K562 (cell line): ENCODE data around the gene MTG1. TPM values are rescaled to one million over a fixed set of nuclear protein-coding genes. Genes with fewer than 3 reads are reported as not detected.

Experiments
- ATF1 ChIP-seq, 2 experiments: fragments of 450-650 bp in 1 of 2; IDR thresholded peaks; 2 replicates each; pipeline ENCODE4 v1.6.1; 2016; ENCODE audit warnings: missing compliant biosample characterization in 1 of 2, missing genetic modification characterization in 1 of 2
- CREB1 ChIP-seq, 2 experiments: sonication (generic) in 1 of 2; formaldehyde crosslinking in 1 of 2; IDR thresholded peaks; 2 replicates each; pipeline versions ENCODE4 v1.6.1 to v1.8.0; 2012 to 2022; ENCODE audit warnings: inconsistent platforms in 1 of 2, mild to moderate bottlenecking in 1 of 2, missing genetic modification reagents in 1 of 2, moderate library complexity in 1 of 2
- ELF1 ChIP-seq: fragments of 200-800 bp; sonication (Bioruptor generic); IDR thresholded peaks from 2 replicates; pipeline ENCODE4 v1.6.1; 2016; ENCODE audit warnings: missing genetic modification characterization, missing compliant biosample characterization
- HDAC8 ChIP-seq: fragments of 450-650 bp; IDR thresholded peaks from 2 replicates; pipeline ENCODE4 v1.6.1; 2016; ENCODE audit warnings: mild to moderate bottlenecking, missing genetic modification characterization, moderate library complexity, missing compliant biosample characterization
- JUN ChIP-seq, 2 experiments: sonication (generic) in 1 of 2; formaldehyde crosslinking in 1 of 2; IDR thresholded peaks; 2 replicates each; pipeline versions ENCODE4 v1.6.1 to v1.8.0; 2012 to 2022; ENCODE audit warnings: borderline replicate concordance in 2 of 2, mild to moderate bottlenecking in 2 of 2, improper control_type of control experiment in 1 of 2, low read depth in 1 of 2, low read length in 1 of 2, missing genetic modification reagents in 1 of 2
- NCOA1 ChIP-seq: fragments of 450-650 bp; IDR thresholded peaks from 2 replicates; pipeline ENCODE4 v1.6.1; 2016; ENCODE audit warnings: low read depth
- NCOR1 ChIP-seq: fragments of 450-650 bp; IDR thresholded peaks from 2 replicates; pipeline ENCODE4 v1.6.1; 2016; ENCODE audit warnings: mild to moderate bottlenecking, moderate library complexity
- NFATC3 ChIP-seq: fragments of 450-650 bp; IDR thresholded peaks from 2 replicates; pipeline ENCODE4 v1.6.1; 2017; ENCODE audit warnings: mild to moderate bottlenecking
- PHF20 ChIP-seq: fragments of 450-650 bp; IDR thresholded peaks from 2 replicates; pipeline ENCODE4 v1.6.1; 2018; ENCODE audit not compliant: partially characterized antibody
- POLR2AphosphoS5 ChIP-seq: IDR thresholded peaks from 2 replicates; pipeline ENCODE4 v1.6.1; 2011; ENCODE audit warnings: mild to moderate bottlenecking, low read depth, low read length, moderate library complexity; ENCODE audit not compliant: control insufficient read depth, insufficient read depth
- SMARCA4 ChIP-seq: fragments of 450-650 bp; IDR thresholded peaks from 2 replicates; pipeline ENCODE4 v1.6.1; 2016
- XRCC4 ChIP-seq: IDR thresholded peaks from one replicate; pipeline ENCODE4 v1.6.1; 2011; ENCODE audit not compliant: insufficient read depth, insufficient read length; ENCODE audit errors: extremely low read depth
- ZMIZ1 ChIP-seq, 2 experiments: fragments of 150-350 bp in 1 of 2; IDR thresholded peaks; 2 replicates each; pipeline ENCODE4 v1.6.1; 2012 to 2016; ENCODE audit warnings: low read depth in 2 of 2, low read length in 2 of 2, mild to moderate bottlenecking in 1 of 2, moderate library complexity in 1 of 2
- ZNF174 ChIP-seq: fragments of 250-450 bp; sonication (Bioruptor Pico); IDR thresholded peaks from 2 replicates; pipeline ENCODE4 v1.4.0; 2020; ENCODE audit warnings: mild to moderate bottlenecking
- ZNF197 ChIP-seq: fragments of 200-800 bp; sonication (Bioruptor generic); IDR thresholded peaks from 2 replicates; pipeline ENCODE4 v1.6.1; 2016; ENCODE audit warnings: low read depth, missing genetic modification characterization, missing compliant biosample characterization
- polyA plus RNA-seq, 8 experiments: library from polyadenylated mRNA; depleted of rRNA in 4 of 8; stranded (reverse) in 5 of 8; unstranded in 3 of 8; fragments of >200 nt; fragmentation: Nextera tagmentation in 2 of 8; fragmentation: Illumina TruSeq in 1 of 8; extraction: Ambion mirVana in 2 of 8; extraction: Trizol in 1 of 8; gene quantifications; 2 replicates each; pipeline versions ENCODE4 v1.2.1 to v1.2.3, GENCODE V29; 2011 to 2014; ENCODE audit warnings: inconsistent platforms in 1 of 8, missing spikeins in 1 of 8
- total RNA-seq, 7 experiments: library from RNA; depleted of rRNA in 6 of 7; stranded (reverse); fragments of >200 nt in 6 of 7; fragmentation: Illumina TruSeq in 2 of 7; extraction: Trizol in 2 of 7; gene quantifications; 2 replicates each; pipeline versions ENCODE4 v1.2.1 to v1.2.3, GENCODE V29; 2011 to 2021; ENCODE audit warnings: low replicate concordance in 1 of 7
- TF ChIP-seq, protein P1 (sequence below): fragments of 450-650 bp; formaldehyde crosslinking; IDR thresholded peaks from 2 replicates; pipeline ENCODE4 v1.4.0; 2022; ENCODE audit warnings: missing genetic modification characterization
- TF ChIP-seq, protein P2 (sequence below): sonication (generic); formaldehyde crosslinking; IDR thresholded peaks from 2 replicates; pipeline ENCODE4 v1.9.0; 2022; ENCODE audit warnings: mild to moderate bottlenecking, missing genetic modification reagents
- TF ChIP-seq, protein P3 (sequence below), 3 experiments: IDR thresholded peaks in 2 of 3; conservative IDR thresholded peaks in 1 of 3; 2 replicates each; pipeline ENCODE4 v1.5.1; 2011 to 2012; ENCODE audit warnings: low read length in 3 of 3, mild to moderate bottlenecking in 3 of 3, control low read depth in 2 of 3, improper control_type of control experiment in 1 of 3, inconsistent platforms in 1 of 3, low read depth in 1 of 3, mixed read lengths in 1 of 3, moderate library complexity in 1 of 3; ENCODE audit not compliant: insufficient read depth in 2 of 3

MTG1 gene
- total and polyA plus RNA-seq, 9 of the 15 experiments (the other 6 are each of a cell fraction or from before 2014, with no cell fraction given) = 2.8 to 28.2 (median 15.4) TPM

DNA sequence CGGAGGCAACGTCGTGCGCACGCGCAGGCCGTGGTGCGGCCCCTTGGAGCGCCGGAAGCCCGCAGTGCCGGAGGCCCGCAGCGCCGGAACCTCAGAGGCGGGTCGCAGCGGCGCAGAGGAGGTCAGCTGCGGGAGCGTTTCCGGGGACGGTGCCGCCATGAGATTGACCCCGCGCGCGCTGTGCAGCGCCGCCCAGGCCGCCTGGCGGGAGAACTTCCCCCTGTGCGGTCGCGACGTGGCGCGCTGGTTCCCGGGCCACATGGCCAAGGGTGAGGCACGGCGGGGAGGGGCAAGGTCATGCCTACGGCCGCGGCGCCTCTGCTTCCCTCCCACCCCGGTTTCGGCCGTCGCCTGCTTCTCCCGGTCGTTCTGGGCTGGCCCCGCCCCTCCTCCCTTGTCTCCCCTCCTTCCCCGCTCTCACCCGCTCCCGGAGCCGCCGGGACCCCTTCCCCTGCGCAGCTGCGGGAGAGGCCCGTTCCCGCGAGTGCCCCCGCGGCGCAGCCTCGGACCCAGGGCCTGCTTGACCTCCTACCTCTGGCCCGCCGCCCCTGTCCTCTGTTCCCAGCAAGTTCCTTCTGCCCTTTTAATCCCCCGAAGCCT, at the start of gene MTG1 (continued):
- TF ChIP-seq, protein P1, sequence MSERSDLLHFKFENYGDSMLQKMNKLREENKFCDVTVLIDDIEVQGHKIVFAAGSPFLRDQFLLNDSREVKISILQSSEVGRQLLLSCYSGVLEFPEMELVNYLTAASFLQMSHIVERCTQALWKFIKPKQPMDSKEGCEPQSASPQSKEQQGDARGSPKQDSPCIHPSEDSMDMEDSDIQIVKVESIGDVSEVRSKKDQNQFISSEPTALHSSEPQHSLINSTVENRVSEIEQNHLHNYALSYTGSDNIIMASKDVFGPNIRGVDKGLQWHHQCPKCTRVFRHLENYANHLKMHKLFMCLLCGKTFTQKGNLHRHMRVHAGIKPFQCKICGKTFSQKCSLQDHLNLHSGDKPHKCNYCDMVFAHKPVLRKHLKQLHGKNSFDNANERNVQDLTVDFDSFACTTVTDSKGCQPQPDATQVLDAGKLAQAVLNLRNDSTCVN (CRISPR knock-in tag) = no peak
- TF ChIP-seq PHF20 = peak; percentile 84
- TF ChIP-seq ATF1 (CRISPR knock-in tag; IDR thresholded peaks at IDR 0.05) = no peak
- TF ChIP-seq ATF1 (tag; IDR thresholded peaks at IDR 0.05) = peak; percentile 65
- no peak for TF ChIP-seq ZNF174 (CRISPR knock-in tag)
- TF ChIP-seq XRCC4 = no peak
- TF ChIP-seq ZMIZ1 (IDR thresholded peaks at IDR 0.05; ENCODE audit: low read depth in 2 of 2, low read length in 2 of 2) = no peak
- no peak for TF ChIP-seq NFATC3
- no peak for TF ChIP-seq ZNF197 (CRISPR knock-in tag)
- peak; percentile 70; the same call in 1 of the 2 replicates for TF ChIP-seq NCOA1
- TF ChIP-seq, protein P2, sequence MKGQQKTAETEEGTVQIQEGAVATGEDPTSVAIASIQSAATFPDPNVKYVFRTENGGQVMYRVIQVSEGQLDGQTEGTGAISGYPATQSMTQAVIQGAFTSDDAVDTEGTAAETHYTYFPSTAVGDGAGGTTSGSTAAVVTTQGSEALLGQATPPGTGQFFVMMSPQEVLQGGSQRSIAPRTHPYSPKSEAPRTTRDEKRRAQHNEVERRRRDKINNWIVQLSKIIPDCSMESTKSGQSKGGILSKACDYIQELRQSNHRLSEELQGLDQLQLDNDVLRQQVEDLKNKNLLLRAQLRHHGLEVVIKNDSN (CRISPR knock-in tag) = peak; percentile 81
- TF ChIP-seq ELF1 (tag) = peak; percentile 84
- peak; percentile 29; the same call in 1 of the 2 replicates for TF ChIP-seq NCOR1
- peak; percentile 62; the same call in 1 of the 2 replicates for TF ChIP-seq POLR2AphosphoS5
- TF ChIP-seq JUN (IDR thresholded peaks at IDR 0.05; ENCODE audit: borderline replicate concordance, low read depth, low read length) = peak; percentile 21; the same call in 1 of the 2 replicates
- no peak; the same call in 1 of the 2 replicates for TF ChIP-seq JUN (CRISPR knock-in tag; IDR thresholded peaks at IDR 0.05; ENCODE audit: borderline replicate concordance)
- peak; percentile 77 for TF ChIP-seq CREB1 (IDR thresholded peaks at IDR 0.05)
- peak; percentile 68 for TF ChIP-seq CREB1 (CRISPR knock-in tag; IDR thresholded peaks at IDR 0.05)
- no peak for TF ChIP-seq HDAC8
- TF ChIP-seq SMARCA4 = 0 out of 2 replicates have a peak, but pooled peaks have one; percentile 15
- TF ChIP-seq, protein P3, sequence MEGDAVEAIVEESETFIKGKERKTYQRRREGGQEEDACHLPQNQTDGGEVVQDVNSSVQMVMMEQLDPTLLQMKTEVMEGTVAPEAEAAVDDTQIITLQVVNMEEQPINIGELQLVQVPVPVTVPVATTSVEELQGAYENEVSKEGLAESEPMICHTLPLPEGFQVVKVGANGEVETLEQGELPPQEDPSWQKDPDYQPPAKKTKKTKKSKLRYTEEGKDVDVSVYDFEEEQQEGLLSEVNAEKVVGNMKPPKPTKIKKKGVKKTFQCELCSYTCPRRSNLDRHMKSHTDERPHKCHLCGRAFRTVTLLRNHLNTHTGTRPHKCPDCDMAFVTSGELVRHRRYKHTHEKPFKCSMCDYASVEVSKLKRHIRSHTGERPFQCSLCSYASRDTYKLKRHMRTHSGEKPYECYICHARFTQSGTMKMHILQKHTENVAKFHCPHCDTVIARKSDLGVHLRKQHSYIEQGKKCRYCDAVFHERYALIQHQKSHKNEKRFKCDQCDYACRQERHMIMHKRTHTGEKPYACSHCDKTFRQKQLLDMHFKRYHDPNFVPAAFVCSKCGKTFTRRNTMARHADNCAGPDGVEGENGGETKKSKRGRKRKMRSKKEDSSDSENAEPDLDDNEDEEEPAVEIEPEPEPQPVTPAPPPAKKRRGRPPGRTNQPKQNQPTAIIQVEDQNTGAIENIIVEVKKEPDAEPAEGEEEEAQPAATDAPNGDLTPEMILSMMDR (IDR thresholded peaks at IDR 0.05 in 2 of 3, conservative IDR thresholded peaks at IDR 0.05 in 1 of 3; ENCODE audit: insufficient read depth in 2 of 3, low read depth in 1 of 3, low read length in 3 of 3) = peak in 2 of 3 experiments; percentile 35 to 42; a peak in 3 of 6 replicates
